ENCODE measurements around the gene CLCN2.
A peak's percentile ranks its signal among the peaks of the same experiment; 100 is the strongest.

CLCN2 gene

DNA sequence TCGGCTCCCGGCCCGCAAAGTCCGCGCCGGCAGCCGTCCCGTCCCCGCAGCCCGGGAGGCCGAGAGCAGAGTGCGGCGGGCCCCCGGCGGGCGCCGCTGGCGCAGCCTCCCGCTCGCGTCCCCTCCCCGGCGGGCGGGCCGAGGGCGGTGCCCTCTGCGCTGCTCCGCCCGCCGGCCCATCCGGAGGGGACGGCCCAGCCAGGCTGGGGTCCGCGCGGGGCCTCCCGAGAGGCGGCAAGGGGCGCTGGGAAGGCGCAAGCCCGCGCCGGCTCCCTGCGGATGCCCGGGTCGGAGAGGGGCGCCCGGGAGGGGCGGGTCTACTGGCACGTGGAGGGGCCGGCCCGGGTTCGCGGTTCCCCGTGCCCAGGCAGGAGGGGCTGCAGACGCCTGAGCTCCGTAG lies at the start of gene CLCN2, which contains the start of gene POLR2H:
Gene CLCN2 (minus strand): TSS at position 74 of the 400 bp plus-strand sequence. CDS start 126 bp downstream, outside the sequence.
Gene POLR2H (plus strand): TSS at position 179 of the 400 bp plus-strand sequence. CDS start 1,783 bp downstream, outside the sequence.
- peak; percentile 16 for DNase-seq (ENCODE audit: low spot score)

DNA sequence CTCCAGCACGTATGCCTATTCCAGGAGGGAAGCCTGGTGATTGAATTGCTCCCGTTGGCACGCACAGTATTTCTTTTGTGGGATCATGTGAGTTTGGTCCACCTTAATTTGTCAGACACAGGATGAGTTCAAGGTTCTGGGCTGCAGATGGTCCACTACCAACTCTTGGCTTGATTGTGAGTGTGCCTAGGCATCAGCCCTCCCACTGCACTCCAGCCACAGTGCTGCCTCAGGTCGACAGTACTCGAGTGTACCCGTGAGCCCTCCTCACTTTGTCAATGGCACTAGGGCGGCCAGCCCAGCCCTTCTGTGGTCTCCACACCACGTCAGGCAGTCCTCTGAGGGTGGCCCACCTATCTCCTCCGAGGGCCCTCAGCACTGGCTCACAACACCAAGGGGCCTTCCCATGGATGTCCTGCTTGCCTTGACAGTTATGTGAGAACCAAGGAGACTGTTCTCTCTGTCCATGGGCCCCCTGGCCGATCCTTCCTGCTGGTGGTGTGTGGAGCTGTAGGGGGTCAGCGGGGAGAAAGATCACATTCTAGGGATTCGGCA lies 48.6 kb upstream of the CLCN2 start:
- no peak for DNase-seq (ENCODE audit: low spot score)

DNA sequence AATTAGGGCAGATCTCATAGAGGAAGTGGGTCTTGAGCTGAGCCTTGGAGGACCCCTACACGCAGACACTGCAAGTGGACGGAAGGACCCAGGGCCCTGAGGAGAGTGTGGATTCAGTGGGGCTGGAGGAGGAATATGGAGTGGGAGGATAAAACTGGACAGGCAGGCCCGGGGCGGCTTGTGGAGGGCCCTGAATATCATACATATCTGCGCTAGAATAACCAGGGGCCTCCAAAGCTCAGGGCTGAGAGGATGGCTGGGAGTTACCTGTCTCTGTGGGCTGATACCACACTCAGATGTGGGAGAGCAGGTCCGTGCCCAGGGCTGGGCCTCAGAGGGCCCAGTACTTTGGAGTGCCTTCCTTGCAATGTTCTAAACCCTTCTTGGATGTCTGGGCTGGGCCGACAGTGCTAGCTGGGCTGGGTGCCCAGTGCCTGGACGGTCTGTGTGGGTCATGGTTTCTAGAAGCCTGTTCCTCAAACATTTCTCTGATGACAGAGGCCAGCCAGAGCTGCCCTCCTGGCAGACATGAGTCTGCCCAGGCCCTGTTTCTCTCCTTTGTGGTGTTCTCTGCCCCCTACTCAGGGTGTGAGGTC lies 48.0 kb upstream of the CLCN2 start:
- no peak for DNase-seq (ENCODE audit: low spot score)

DNA sequence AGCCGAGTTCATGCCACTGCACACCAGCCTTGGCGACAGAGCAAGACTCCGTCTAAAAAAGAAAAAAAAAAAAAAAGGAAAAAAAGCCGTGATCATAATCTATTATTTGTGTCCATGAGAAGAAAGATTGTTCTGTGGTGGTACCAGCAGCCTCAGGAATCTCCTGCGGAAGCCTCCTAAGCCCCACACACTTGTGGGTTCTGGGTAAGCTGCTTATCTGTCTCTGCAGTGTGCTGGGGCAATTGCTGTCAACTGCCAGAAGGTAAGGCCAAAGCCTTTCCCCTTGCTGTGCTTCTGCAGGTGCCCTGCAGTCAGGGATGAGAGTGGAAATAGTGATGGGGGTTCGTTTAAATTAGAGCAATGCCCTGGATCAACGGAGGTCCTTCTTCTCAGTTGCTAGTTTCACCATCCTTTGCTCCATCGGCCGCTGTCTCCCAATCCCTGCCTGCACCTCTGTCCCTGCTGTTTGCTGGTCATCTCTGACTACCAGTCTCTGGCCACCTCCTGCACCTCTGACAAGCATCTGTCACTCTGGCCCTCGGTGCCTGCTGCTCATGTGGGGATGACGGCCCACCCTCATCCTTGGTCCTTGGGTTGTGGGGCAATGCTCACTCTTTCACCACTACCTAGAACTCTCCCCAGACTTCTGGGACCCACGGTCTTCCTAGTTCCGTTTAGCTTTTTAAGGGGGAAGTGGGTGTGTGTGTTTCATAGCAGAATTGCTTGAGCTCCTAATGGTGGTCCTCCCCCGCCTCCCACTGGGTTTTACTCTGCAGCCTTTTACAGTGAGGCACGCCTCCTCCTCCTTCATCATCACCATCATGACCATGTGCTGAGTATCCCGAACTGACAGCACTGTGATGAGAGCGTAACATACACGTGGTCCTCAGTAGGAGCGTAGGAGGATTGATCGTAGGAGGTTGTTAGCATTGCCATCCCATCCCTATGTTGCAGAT lies 43.9 kb upstream of the CLCN2 start:
- no peak for DNase-seq (ENCODE audit: low spot score)

DNA sequence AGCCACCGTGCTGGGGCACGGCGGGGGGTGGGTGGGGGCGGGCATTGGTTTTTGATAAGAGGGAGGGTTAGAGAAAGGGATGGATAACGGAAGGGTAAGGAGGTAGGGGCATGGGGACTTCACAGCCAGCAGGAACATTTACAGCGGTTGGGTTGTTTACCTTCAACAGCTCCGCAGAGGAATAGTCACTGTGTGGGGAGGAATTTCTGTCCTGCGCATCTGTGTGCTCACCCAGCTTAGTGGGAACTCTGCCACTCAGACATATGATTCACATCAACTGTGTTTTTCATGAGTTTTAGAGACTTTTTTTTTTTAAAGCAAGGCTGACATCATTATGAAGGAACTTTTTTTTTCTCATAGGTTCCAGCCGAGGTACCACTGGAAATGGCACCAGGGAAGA lies 38.0 kb upstream of the CLCN2 start:
- no peak for DNase-seq (ENCODE audit: low spot score)

DNA sequence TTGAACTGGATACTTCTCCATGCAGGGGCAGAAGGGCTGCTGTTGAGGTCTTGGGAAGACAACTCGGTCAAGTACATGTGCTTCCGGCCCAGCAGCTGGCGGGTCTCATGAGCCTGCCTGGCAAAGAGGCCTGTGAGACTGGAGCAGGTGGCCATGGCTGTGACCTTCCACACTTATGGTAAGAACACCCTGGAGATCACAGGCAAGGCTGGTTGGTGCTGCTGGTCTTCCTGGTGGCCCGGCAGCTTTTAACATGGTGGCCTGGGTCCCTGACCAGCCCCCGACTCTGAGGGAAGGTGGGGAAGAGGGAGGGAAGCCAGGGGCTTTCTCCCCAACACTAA lies 33.9 kb upstream of the CLCN2 start:
- no peak for DNase-seq (ENCODE audit: low spot score)

DNA sequence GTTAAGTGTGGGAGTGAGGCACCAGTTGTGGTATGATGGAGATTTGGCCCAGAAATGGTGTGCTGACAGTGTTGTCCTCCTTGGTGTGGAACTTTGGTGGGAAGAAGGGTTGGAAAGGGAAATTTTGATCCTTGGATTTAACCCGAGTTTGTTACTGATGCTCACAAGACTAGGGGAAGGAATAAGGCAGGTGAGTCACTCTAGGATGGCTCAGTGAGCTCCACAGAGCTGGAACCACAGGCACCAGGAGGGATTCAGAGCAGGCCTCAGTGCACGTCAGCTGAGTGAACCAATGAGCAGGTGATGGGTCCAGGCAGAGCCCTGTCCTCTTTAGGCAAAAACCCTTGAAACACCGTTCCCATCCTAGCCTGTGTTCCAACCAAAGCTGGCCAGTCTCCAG lies 29.9 kb upstream of the CLCN2 start:
- no peak for DNase-seq (ENCODE audit: low spot score)

DNA sequence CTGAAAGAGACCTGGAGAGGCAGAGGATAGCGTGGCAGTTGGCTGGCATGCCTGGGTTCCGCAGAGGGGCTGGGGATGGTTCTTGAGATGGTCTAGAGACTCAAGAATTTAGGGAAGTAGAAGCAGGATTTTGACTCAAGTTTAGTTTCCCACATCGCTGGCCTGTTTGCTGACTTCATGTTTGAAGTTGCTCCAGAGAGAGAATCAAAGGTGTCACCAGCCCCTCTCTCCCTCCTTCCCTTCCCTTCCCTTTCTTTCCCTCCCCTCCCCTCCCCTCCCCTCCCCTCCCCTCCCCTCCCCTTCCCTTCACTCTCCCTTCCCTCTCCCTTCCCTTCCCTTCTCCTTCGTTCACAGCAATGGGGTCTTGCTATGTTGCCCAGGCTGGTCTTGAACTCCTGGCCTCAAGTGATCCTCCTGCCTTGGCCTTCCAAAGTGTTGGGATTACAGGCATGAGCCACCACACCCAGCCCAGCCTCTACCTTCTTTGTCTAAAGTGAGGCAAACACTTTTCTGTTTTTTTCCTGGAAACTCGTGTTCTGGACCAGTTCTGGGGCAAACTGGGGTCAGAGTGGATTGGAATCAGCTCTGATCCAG lies 28.6 kb upstream of the CLCN2 start:
- no peak for DNase-seq (ENCODE audit: low spot score)

DNA sequence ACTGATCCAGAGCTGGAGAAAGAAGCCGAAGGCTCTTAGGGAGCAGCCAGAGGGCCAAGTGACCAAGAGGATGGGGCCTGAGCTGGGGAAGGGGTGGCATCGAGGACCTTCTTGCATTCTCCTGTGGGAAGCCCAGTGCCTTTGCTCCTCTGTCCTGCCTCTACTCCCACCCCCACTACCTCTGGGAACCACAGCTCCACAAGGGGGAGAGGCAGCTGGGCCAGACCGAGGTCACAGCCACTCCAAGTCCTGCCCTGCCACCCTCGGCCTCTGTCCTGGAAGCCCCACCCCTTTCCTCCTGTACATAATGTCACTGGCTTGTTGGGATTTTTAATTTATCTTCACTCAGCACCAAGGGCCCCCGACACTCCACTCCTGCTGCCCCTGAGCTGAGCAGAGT lies 28.0 kb upstream of the CLCN2 start:
- no peak for DNase-seq (ENCODE audit: low spot score)

DNA sequence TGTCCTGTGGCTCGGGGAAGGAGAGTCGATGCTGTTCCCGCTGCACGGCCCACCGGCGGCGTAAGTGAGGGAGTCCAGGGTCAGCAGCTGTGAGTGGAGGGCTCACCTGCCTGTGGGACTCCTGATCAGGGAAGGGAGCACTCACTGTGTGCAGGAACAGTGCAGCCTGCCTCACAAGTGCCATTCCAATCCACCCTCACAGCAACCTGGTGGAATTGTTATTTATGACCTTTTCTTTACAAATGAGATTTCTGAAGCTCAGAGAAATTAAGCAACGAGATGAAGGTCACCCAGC lies 27.5 kb upstream of the CLCN2 start:
- DNase-seq (ENCODE audit: low spot score) = no peak

DNA sequence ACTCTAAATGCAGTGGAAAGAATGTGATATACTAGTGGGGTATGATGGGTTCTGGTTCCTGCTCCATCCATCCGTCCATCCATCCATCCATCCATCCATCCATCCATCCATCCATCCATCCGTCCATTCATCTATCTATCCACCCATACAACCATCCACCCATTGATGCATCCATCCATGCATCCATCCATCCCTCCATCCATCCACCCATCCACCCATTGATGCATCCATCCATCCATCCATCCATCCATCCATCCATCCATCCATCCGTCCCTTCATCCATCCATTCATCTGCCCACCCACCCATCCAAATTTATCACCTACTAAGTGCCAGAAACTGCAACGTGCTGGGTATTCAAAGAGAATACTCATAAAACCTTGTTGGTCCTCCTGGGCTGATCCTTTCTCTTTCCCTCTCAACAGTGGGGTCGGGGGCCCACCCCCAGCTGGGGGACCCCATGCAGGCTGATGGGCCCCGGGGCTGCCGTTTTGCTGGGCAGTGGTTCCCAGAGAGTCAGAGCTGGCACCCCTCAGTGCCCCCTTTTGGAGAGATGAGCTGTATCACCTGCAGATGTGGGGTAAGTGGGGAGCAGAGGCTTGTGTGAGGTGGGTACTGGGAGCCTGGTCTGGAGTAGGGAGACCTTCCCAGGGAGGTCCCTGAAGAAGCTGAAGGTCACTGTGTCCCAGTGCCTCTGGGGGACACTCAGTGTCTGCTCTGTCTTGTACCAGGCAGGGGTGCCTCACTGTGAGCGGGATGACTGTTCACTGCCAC lies 26.9 kb upstream of the CLCN2 start:
- no peak for DNase-seq (ENCODE audit: low spot score)

DNA sequence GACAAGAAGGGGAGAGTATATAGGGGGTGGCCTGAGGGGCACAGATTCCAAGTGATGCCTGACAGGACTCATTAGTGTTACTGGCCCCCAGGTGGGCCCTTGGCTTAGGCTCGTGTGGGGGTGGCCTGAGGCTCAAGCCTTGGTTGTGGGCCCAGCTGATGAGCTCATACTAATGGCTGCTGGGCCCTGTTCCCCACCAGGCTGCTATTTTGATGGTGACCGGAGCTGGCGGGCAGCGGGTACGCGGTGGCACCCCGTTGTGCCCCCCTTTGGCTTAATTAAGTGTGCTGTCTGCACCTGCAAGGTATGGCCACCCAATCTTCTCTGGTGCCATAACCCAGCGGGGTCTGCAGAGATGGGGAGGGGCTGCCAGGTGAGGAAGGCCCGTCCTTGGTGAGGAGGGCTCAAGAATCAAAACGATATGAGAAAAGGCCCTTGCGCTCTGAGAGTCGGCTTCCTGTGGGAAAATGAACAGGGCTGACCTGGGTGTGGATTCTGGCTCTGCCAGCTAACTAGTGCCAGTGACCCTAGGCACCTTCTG lies 25.8 kb upstream of the CLCN2 start:
- no peak for DNase-seq (ENCODE audit: low spot score)

DNA sequence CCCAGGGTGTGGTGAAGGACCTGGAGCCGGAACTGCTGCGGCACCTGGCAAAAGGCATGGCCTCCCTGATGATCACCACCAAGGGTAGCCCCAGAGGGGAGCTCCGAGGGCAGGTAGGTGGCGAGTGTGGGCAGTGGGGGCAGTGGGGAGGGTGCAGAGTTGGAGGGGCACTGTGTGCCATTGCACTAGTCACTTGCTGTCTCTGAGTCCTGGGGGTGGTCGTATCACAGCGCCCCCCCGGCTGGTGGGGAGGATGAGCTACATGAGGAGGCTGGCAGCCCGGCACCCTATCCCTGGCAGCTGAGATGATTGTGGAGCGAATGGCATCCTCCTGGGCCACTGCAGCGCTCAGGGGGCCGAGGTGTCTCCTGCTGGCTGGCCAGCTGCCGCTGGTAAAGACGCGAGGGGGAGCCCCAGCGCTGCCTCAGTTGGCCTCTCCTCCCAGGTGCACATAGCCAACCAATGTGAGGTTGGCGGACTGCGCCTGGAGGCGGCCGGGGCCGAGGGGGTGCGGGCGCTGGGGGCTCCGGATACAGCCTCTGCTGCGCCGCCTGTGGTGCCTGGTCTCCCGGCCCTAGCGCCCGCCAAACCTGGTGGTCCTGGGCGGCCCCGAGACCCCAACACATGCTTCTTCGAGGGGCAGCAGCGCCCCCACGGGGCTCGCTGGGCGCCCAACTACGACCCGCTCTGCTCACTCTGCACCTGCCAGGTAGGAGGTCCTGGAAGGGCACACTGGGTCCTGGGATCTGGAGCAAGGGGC lies 24.8 kb upstream of the CLCN2 start:
- DNase-seq (ENCODE audit: low spot score) = no peak

DNA sequence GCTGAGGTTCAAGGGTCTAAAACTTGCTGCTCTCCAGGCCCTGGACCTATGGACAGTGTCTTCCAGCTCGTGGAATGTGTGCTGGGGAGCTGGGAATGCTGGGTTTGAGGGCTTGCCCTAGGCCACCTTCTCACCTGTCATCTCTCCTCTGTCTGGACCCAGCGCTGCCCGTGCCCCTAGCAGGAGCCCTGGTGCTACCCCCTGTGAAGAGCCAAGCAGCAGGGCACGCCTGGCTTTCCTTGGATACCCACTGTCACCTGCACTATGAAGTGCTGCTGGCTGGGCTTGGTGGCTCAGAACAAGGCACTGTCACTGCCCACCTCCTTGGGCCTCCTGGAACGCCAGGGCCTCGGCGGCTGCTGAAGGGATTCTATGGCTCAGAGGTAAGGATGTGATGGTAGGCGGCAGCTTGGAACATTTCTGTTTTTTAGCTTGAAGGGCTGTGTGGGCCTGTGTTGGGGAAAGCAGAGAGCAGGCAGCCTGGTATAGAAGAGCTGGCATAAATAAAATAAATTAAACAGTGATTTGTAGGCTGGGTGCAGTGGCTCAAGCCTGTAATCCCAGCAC lies 23.5 kb upstream of the CLCN2 start:
- DNase-seq (ENCODE audit: low spot score) = no peak

DNA sequence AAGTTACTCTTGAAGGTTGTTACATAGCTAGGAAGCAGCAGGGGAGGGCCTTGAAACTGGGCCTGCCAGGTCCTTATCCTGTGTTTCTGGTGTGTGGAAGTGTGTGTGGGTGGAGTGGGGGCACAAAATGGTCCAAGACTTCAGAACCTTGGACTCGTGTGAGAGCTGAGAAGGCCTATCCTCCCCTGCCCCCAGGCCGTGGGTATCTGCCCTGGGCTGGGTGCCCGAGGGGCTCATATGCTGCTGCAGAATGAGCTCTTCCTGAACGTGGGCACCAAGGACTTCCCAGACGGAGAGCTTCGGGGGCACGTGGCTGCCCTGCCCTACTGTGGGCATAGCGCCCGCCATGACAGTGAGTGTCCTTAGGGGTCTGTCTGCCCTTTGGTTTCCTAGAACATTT lies 22.9 kb upstream of the CLCN2 start:
- DNase-seq (ENCODE audit: low spot score) = no peak

DNA sequence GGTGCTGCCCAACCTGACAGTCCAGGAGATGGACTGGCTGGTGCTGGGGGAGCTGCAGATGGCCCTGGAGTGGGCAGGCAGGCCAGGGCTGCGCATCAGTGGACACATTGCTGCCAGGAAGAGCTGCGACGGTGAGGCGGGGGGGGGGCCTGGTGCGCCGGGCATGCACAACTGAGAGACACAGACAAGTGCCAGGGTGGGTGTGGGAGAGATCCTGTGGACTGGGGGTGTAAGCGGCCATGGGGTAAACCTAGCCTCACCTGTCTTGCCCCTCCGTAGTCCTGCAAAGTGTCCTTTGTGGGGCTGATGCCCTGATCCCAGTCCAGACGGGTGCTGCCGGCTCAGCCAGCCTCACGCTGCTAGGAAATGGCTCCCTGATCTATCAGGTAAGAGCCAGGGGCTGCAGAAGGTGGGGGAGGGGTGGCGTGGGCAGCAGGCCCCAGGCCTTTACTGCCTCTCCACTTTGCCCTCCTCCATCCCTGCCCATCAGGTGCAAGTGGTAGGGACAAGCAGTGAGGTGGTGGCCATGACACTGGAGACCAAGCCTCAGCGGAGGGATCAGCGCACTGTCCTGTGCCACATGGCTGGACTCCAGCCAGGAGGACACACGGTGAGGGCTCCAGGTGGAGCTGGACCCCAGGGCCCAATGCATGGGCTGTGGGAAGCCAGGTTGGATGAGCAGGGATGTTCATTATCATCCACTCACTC lies 21.8 kb upstream of the CLCN2 start:
- no peak for DNase-seq (ENCODE audit: low spot score)

DNA sequence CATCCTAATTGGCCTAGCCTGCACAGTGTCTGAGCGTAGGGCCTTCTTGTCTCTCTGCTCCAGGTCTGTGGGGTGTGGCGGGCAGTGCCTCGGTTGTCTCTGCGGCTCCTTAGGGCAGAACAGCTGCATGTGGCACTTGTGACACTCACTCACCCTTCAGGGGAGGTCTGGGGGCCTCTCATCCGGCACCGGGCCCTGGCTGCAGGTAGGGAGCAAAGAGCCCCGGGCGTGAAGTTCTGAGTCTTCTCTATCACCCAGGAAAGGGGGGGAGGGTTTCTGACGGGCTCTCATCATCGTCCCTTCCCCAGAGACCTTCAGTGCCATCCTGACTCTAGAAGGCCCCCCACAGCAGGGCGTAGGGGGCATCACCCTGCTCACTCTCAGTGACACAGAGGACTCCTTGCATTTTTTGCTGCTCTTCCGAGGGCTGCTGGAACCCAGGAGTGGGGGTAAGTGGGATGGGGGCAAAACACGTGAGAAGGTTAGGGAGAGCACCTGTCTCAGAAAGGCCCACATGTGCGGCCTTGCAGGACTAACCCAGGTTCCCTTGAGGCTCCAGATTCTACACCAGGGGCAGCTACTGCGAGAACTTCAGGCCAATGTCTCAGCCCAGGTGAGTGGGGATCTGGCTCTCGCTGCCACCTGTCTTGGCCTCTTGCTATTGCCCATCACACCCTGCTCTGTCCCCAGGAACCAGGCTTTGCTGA lies 21.1 kb upstream of the CLCN2 start:
- DNase-seq (ENCODE audit: low spot score) = no peak

DNA sequence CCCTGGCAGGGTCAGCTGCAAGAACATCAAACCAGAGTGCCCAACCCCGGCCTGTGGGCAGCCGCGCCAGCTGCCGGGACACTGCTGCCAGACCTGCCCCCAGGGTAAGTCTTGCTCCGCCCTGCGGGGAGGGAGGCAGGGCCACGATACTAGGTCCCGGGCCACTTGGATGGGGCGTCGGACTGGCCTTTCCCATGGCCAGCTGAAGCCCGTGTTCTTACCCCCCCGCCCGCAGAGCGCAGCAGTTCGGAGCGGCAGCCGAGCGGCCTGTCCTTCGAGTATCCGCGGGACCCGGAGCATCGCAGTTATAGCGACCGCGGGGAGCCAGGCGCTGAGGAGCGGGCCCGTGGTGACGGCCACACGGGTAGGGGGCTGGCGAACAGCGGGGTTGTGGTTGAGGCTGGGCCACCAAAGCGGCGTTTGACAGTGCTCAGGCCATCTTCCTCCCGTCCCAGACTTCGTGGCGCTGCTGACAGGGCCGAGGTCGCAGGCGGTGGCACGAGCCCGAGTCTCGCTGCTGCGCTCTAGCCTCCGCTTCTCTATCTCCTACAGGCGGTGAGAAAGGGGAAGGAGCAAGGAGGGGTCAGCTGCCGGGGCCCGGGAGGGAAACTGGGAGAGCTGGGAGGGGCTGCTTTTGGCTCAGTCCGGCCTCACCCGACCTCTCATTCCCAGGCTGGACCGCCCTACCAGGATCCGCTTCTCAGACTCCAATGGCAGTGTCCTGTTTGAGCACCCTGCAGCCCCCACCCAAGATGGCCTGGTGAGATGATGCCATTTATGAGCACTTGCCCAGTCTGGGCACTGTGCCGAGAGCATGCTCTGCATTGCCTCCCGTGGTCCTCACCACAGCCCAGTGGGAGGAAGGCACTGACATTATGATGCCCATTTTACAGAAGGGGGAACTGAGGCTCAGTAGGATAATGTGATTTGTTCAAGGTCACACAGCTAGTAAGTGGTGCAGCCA lies 20.1 kb upstream of the CLCN2 start:
- DNase-seq (ENCODE audit: low spot score) = no peak

All from CD4-positive, alpha-beta T cell treated with Interleukin-6 at 100 ng/mL for 8 hours (primary cell).